Lung (tissue), 12 donors: ENCODE results near the gene CSMD2. TPM values are rescaled to one million over a fixed set of nuclear protein-coding genes. Genes with fewer than 3 reads are reported as not detected.
"Not testable (repeated sequence)": the region's sequence is repeated elsewhere in the genome, so short reads cannot be mapped to it uniquely, and the experiment has no call there.

Experiments used
- ATAC-seq: fragments of 200-7000 bp; cut with Tn5 transposase; one replicate; pipeline ENCODE4 v1.9.1; 2020; ENCODE audit warnings: moderate number of reproducible peaks; ENCODE audit not compliant: insufficient read depth, low FRiP score
- DNase-seq, 3 donors: peaks; one replicate each; pipeline ENCODE4 v3.0.0-alpha.2; 2013 to 2017
- H3K27ac ChIP-seq, 2 donors: one replicate each; pipeline ENCODE4 v1.5.1; 2013; ENCODE audit warnings: mild to moderate bottlenecking in 2 of 2, moderate library complexity in 2 of 2, control low read depth in 1 of 2, inconsistent platforms in 1 of 2, low read depth in 1 of 2, low read length in 1 of 2
- H3K27me3 ChIP-seq, 3 donors: one replicate each; pipeline ENCODE4 v1.5.1; 2013; ENCODE audit warnings: low read length in 2 of 3; ENCODE audit not compliant: control insufficient read depth in 3 of 3, insufficient read depth in 3 of 3
- H3K36me3 ChIP-seq, 4 donors: one replicate each; pipeline ENCODE4 v1.5.1; 2013; ENCODE audit warnings: low read length in 4 of 4, mild to moderate bottlenecking in 1 of 4, moderate library complexity in 1 of 4; ENCODE audit not compliant: control insufficient read depth in 4 of 4, insufficient read depth in 4 of 4
- H3K4me1 ChIP-seq, 5 donors: one replicate each; pipeline ENCODE4 v1.5.1; 2013; ENCODE audit warnings: low read length in 5 of 5, mild to moderate bottlenecking in 2 of 5, moderate library complexity in 1 of 5; ENCODE audit not compliant: control insufficient read depth in 5 of 5, insufficient read depth in 5 of 5
- H3K4me3 ChIP-seq: one replicate; pipeline ENCODE4 v1.5.1; 2013; ENCODE audit warnings: mild to moderate bottlenecking, control low read depth, moderate library complexity
- H3K9ac ChIP-seq, 2 donors: one replicate each; pipeline ENCODE4 v1.5.1; 2013; ENCODE audit warnings: low read length in 2 of 2, control low read depth in 1 of 2; ENCODE audit not compliant: insufficient read depth in 1 of 2
- H3K9me3 ChIP-seq, 4 donors: one replicate each; pipeline ENCODE4 v1.5.1; 2013; ENCODE audit warnings: low read length in 3 of 4, mild to moderate bottlenecking in 1 of 4, moderate library complexity in 1 of 4; ENCODE audit not compliant: control insufficient read depth in 4 of 4, insufficient read depth in 3 of 4
- CTCF ChIP-seq: IDR thresholded peaks from 2 replicates; pipeline ENCODE4 v1.5.1; 2012; ENCODE audit warnings: mild to moderate bottlenecking; ENCODE audit errors: control extremely low read depth, extremely low read depth
- WGBS, 2 donors: extraction: QIAGEN DNeasy Blood & Tissue Kit; methylation state at CpG; one replicate each; pipeline ENCODE4 v1.1.7; 2013; 5-methylcytosine and 5-hydroxymethylcytosine counted together
- polyA plus RNA-seq, 2 donors: library from polyadenylated mRNA; stranded (reverse); fragments of 200-250 nt; gene quantifications; one replicate each; pipeline ENCODE4 v1.2.1, GENCODE V29; 2013
- total RNA-seq, 2 donors: library from RNA; depleted of rRNA in 1 of 2; stranded (reverse); fragments of >200 nt in 1 of 2; gene quantifications; one replicate each; pipeline ENCODE4 v1.2.1, GENCODE V29; 2014 to 2021
- donor health status: control.
- donor health status: control.
- donor health status: Bipolar disorder and iron deficiency.
- donor health status: healthy.
- donor health status: DM: yes; HTN: yes; CAD: no.

The CSMD2 gene
- total and polyA plus RNA-seq, 4 donors: 0.11 to 1.2 (median 0.39) TPM

- no peak overlapping the region for H3K4me3 ChIP-seq
- H3K27ac ChIP-seq: no peak overlapping the region
- H3K36me3 ChIP-seq: no peaks in the 10 kb centered on the region
- WGBS, 2 donors: 78% methylated on average over 2 of the region's 2 CpGs
- ATAC-seq (no peak), DNase-seq (no peak)
- no peaks in the 10 kb centered on the region for H3K27me3 ChIP-seq
- no peaks in the 10 kb centered on the region for H3K4me1 ChIP-seq
- H3K9ac ChIP-seq: no peak overlapping the region
- H3K9me3 ChIP-seq: no peaks in the 10 kb centered on the region
- no peak for TF ChIP-seq CTCF
These were observed 56.8 kb downstream of the CSMD2 start for GRCh38 chr1:34108269-34108668.

DNA sequence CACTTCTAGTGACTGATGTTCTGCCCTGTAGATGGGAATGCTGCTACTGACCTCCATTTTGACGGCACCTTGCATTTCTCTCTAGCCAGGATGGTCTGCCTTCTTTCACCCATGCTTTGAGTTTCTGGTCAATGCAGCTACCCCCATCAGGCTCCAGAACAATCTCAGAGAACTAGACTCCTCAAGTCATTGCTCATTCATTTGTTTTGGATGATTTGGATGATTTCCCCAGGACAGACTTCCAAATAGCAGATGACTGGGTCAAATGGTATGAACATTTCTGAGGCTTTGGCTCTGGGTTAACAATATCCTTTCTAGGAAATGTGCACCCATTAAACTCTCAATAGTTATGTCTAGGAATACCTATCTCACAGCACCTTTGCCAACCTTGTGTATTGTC, 63.9 kb downstream of the CSMD2 start:
- Histone ChIP-seq H3K9me3 (no peaks in the 10 kb centered on the region), H3K9ac (no peak overlapping the region), H3K27me3 (no peaks in the 10 kb centered on the region), H3K4me3 (no peak overlapping the region), H3K36me3 (no peaks in the 10 kb centered on the region), H3K27ac (no peak overlapping the region), H3K4me1 (no peaks in the 10 kb centered on the region)
- no peak for TF ChIP-seq CTCF
- ATAC-seq (no peak), DNase-seq (no peak)
- WGBS, 2 donors: 90 to 96% methylated on average over 1 of the region's 1 CpG

DNA sequence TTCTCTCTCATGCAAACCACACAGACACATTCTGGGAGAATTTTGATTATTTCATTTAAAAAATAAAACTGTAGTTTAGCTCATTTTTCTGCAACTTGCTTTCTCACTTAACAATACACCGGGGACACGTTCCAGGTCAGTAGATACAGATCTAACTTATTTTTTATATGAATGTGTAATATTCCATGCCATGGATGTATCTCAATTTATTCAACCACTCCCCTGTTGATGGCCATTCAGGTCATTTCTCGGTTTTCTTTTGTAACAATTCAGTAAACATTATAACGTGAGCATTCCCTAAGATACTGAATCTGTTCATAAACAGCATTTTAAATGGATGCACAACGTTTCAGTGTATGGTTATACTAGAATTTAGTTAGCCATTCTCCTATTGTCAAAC, 64.7 kb downstream of the CSMD2 start:
- WGBS, 2 donors: 80 to 81% methylated on average over 5 of the region's 5 CpGs

DNA sequence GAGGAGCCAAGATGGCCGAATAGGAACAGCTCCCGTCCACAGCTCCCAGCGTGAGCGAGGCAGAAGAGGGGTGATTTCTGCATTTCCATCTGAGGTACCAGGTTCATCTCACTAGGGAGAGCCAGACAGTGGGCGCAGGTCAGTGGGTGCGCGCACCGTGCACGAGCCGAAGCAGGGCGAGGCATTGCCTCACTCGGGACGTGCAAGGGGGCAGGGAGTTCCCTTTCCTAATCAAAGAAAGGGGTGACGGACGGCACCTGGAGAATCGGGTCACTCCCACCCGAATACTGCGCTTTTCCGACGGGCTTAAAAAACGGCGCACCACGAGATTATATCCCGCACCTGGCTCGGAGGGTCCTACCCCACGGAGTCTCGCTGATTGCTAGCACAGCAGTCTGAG, 72.6 kb downstream of the CSMD2 start:
- not testable (repeated sequence) for DNase-seq, H3K36me3 ChIP-seq, H3K4me1 ChIP-seq, H3K27me3 ChIP-seq, H3K9ac ChIP-seq, H3K27ac ChIP-seq, H3K4me3 ChIP-seq, H3K9me3 ChIP-seq, ATAC-seq
- 92 to 93% methylated on average over 16 to 17 of the region's 27 CpGs for WGBS, 2 donors

More for the DNA sequence above, 64.7 kb downstream of the CSMD2 start:
- ATAC-seq (no peak), DNase-seq (no peak)
- H3K4me1 ChIP-seq: no peaks in the 10 kb centered on the region
- H3K27ac ChIP-seq: no peak overlapping the region
- H3K9me3 ChIP-seq: no peaks in the 10 kb centered on the region
- no peak overlapping the region for H3K9ac ChIP-seq
- no peak for TF ChIP-seq CTCF
- no peaks in the 10 kb centered on the region for H3K27me3 ChIP-seq
- H3K36me3 ChIP-seq: no peaks in the 10 kb centered on the region
- H3K4me3 ChIP-seq: no peak overlapping the region
